ENCODE measurements around the gene GPRC5B.

DNA sequence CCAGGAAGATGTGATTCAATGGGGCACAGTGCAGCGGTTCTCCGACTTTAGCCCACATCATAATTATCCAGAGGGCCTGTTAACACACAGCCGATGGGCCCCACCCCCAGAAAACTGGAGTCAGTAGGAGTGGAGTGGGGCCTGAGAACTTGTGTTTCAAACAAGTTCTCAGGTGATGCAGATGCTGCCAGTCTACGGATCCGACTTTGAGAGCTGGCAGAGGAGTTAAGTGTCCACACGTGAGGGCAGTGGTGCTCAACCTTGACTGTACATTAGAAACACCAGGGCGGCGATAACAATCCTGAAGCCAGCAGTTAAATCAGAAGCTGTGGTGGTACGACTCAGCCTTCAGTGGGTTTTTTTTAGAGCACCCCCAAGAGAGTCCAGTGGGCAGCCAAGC lies 75.0 kb downstream of the GPRC5B start:
- TF ChIP-seq, protein P1, sequence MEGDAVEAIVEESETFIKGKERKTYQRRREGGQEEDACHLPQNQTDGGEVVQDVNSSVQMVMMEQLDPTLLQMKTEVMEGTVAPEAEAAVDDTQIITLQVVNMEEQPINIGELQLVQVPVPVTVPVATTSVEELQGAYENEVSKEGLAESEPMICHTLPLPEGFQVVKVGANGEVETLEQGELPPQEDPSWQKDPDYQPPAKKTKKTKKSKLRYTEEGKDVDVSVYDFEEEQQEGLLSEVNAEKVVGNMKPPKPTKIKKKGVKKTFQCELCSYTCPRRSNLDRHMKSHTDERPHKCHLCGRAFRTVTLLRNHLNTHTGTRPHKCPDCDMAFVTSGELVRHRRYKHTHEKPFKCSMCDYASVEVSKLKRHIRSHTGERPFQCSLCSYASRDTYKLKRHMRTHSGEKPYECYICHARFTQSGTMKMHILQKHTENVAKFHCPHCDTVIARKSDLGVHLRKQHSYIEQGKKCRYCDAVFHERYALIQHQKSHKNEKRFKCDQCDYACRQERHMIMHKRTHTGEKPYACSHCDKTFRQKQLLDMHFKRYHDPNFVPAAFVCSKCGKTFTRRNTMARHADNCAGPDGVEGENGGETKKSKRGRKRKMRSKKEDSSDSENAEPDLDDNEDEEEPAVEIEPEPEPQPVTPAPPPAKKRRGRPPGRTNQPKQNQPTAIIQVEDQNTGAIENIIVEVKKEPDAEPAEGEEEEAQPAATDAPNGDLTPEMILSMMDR (IDR thresholded peaks at IDR 0.05) = no peak
- no peak for TF ChIP-seq POLR2A (IDR thresholded peaks at IDR 0.05)
